Activated CD4-positive, alpha-beta memory T cell treated with anti-CD3 and anti-CD28 coated beads, Interleukin-2, amount 10 ng/mL, durations not matched to agents 7 days and 5 days (primary cell): ENCODE data around the gene HIF1A. TPM values are rescaled to one million over a fixed set of nuclear protein-coding genes. Genes with fewer than 3 reads are reported as not detected.

Experiments used
- CTCF ChIA-PET: fragments of 350-600 bp; sonication (Branson Sonifier 250); formaldehyde crosslinking; loops from one replicate; lab custom pipeline; 2021; ENCODE audit warnings: antibody characterized with exemption, inconsistent platforms; lab: Charles Lee
- POLR2A ChIA-PET: fragments of 350-600 bp; sonication (Branson Sonifier 250); formaldehyde crosslinking; loops from one replicate; lab custom pipeline; 2021; ENCODE audit warnings: antibody characterized with exemption; lab: Charles Lee
- DNase-seq: peaks from one replicate; pipeline ENCODE4 v3.0.0-alpha.2; 2020
- H3K27ac Mint-ChIP-seq: one replicate; pipeline ENCODE4 v1.8.0; 2021; ENCODE audit warnings: mild to moderate bottlenecking, mixed read lengths
- H3K27me3 Mint-ChIP-seq: one replicate; pipeline ENCODE4 v1.8.0; 2021; ENCODE audit warnings: mixed read lengths
- H3K36me3 Mint-ChIP-seq: one replicate; pipeline ENCODE4 v1.8.0; 2021; ENCODE audit warnings: low read depth, mixed read lengths
- H3K4me1 Mint-ChIP-seq: one replicate; pipeline ENCODE4 v1.8.0; 2021; ENCODE audit warnings: mixed read lengths
- H3K4me3 Mint-ChIP-seq: one replicate; pipeline ENCODE4 v1.8.0; 2021; ENCODE audit warnings: mild to moderate bottlenecking, mixed read lengths
- H3K9me3 Mint-ChIP-seq: one replicate; pipeline ENCODE4 v1.8.0; 2021; ENCODE audit warnings: mixed read lengths
- total RNA-seq, 2 experiments: library from RNA; stranded (reverse); gene quantifications; one replicate each; pipeline ENCODE4 v1.2.3, GENCODE V29; 2021

The HIF1A gene
- total RNA-seq, 2 experiments from 2014 or later: 153 to 158 TPM

GRCh38 chr14:61713724-61714437 is 18.6 kb downstream of the HIF1A start:
- Mint-ChIP-seq H3K36me3 (peaks cover 30% of the 10 kb centered on the region), H3K27ac (no peak overlapping the region), H3K27me3 (no peaks in the 10 kb centered on the region), H3K9me3 (no peaks in the 10 kb centered on the region), H3K4me1 (peaks cover 81% of the 10 kb centered on the region), H3K4me3 (no peak overlapping the region)
- ChIA-PET CTCF (interaction anchor here (0.6 to 1.0 kb wide), 2 partner anchors 8 to 16 kb away, joined by 3 read pairs; no protein-coding TSS in a partner anchor), POLR2A (interaction anchor here (0.7 to 4.1 kb wide), 4 partner anchors 8 to 24 kb away, joined by 3 to 19 read pairs (median 4); partner anchors contain the start of gene HIF1A)
- DNase-seq: no peak

- Mint-ChIP-seq H3K36me3 (peaks cover 36% of the 10 kb centered on the region), H3K27me3 (no peaks in the 10 kb centered on the region), H3K9me3 (no peaks in the 10 kb centered on the region), H3K4me1 (peaks cover 80% of the 10 kb centered on the region), H3K27ac (no peak overlapping the region), H3K4me3 (no peak overlapping the region)
- POLR2A ChIA-PET: interaction anchor here (0.6 to 4.1 kb wide), 6 partner anchors 11 to 244 kb away, joined by 3 to 19 read pairs (median 6); partner anchors contain the start of gene HIF1A
- no peak for DNase-seq
- CTCF ChIA-PET: no interaction called here
Observed at GRCh38 chr14:61716956-61717355, 21.6 kb downstream of the HIF1A start.

GRCh38 chr14:61718039-61718438 is 22.7 kb downstream of the HIF1A start:
- POLR2A ChIA-PET: interaction anchor here (1.2 to 4.1 kb wide), 5 partner anchors 12 to 241 kb away, joined by 3 to 19 read pairs (median 4); no protein-coding TSS in a partner anchor
- Mint-ChIP-seq H3K9me3 (no peaks in the 10 kb centered on the region), H3K36me3 (peaks cover 35% of the 10 kb centered on the region), H3K4me3 (no peak overlapping the region), H3K4me1 (peaks cover 71% of the 10 kb centered on the region), H3K27ac (no peak overlapping the region), H3K27me3 (no peaks in the 10 kb centered on the region)
- CTCF ChIA-PET: no interaction called here
- no peak for DNase-seq

- H3K36me3 Mint-ChIP-seq: peaks cover 37% of the 10 kb centered on the region
- no peaks in the 10 kb centered on the region for H3K9me3 Mint-ChIP-seq
- peak overlapping the region; percentile 40 for H3K27ac Mint-ChIP-seq
- ChIA-PET POLR2A (interaction anchor here (0.8 to 2.9 kb wide), 16 partner anchors 8 to 248 kb away, joined by 3 to 17 read pairs (median 4); partner anchors contain the start of gene HIF1A), CTCF (interaction anchor here (0.5 to 2.0 kb wide), 5 partner anchors 27 to 259 kb away, joined by 3 to 5 read pairs (median 5); no protein-coding TSS in a partner anchor)
- no peak for DNase-seq
- peaks cover 67% of the 10 kb centered on the region for H3K4me1 Mint-ChIP-seq
- no peak overlapping the region for H3K4me3 Mint-ChIP-seq
- H3K27me3 Mint-ChIP-seq: no peaks in the 10 kb centered on the region
Observed at GRCh38 chr14:61719344-61720293, 24.3 kb downstream of the HIF1A start.

- DNase-seq: no peak
- H3K4me1 Mint-ChIP-seq: peaks cover 68% of the 10 kb centered on the region
- peaks cover 42% of the 10 kb centered on the region for H3K36me3 Mint-ChIP-seq
- no peaks in the 10 kb centered on the region for H3K27me3 Mint-ChIP-seq
- H3K4me3 Mint-ChIP-seq: no peak overlapping the region
- no peaks in the 10 kb centered on the region for H3K9me3 Mint-ChIP-seq
- POLR2A ChIA-PET: interaction anchor here (0.8 to 2.9 kb wide), 12 partner anchors 9 to 248 kb away, joined by 3 to 17 read pairs (median 5); partner anchors contain the start of gene HIF1A
- CTCF ChIA-PET: interaction anchor here (0.5 to 2.0 kb wide), 6 partner anchors 26 to 259 kb away, joined by 3 to 5 read pairs (median 4); no protein-coding TSS in a partner anchor
- H3K27ac Mint-ChIP-seq: peak overlapping the region; percentile 40
Observed at GRCh38 chr14:61720294-61720661, 25.0 kb downstream of the HIF1A start.

GRCh38 chr14:61720741-61721140 is 25.4 kb downstream of the HIF1A start:
- no peak overlapping the region for H3K27ac Mint-ChIP-seq
- no peak overlapping the region for H3K4me3 Mint-ChIP-seq
- POLR2A ChIA-PET: interaction anchor here (0.8 to 2.9 kb wide), 10 partner anchors 8 to 249 kb away, joined by 3 to 17 read pairs (median 6); partner anchors contain the start of gene HIF1A
- H3K36me3 Mint-ChIP-seq: peaks cover 46% of the 10 kb centered on the region
- H3K9me3 Mint-ChIP-seq: no peaks in the 10 kb centered on the region
- no peaks in the 10 kb centered on the region for H3K27me3 Mint-ChIP-seq
- no peak for DNase-seq
- CTCF ChIA-PET: interaction anchor here (0.5 to 2.0 kb wide), 3 partner anchors 28 to 217 kb away, joined by 3 to 5 read pairs (median 3); no protein-coding TSS in a partner anchor
- peaks cover 64% of the 10 kb centered on the region for H3K4me1 Mint-ChIP-seq

GRCh38 chr14:61724133-61724532 is 28.8 kb downstream of the HIF1A start:
- peak overlapping the region; percentile 8 for H3K27ac Mint-ChIP-seq
- H3K4me1 Mint-ChIP-seq: peaks cover 61% of the 10 kb centered on the region
- POLR2A ChIA-PET: no interaction called here

GRCh38 chr14:61726778-61727658 is 31.7 kb downstream of the HIF1A start:
- H3K27ac Mint-ChIP-seq: peak overlapping the region; percentile 50
- no peaks in the 10 kb centered on the region for H3K27me3 Mint-ChIP-seq
- no peaks in the 10 kb centered on the region for H3K9me3 Mint-ChIP-seq
- H3K36me3 Mint-ChIP-seq: peaks cover 82% of the 10 kb centered on the region
- peaks cover 60% of the 10 kb centered on the region for H3K4me1 Mint-ChIP-seq
- DNase-seq: no peak
- H3K4me3 Mint-ChIP-seq: no peak overlapping the region
- ChIA-PET CTCF (interaction anchor here (1.2 to 1.7 kb wide), 3 partner anchors 251 to 266 kb away, joined by 4 read pairs; no protein-coding TSS in a partner anchor), POLR2A (interaction anchor here (0.6 kb wide), 1 partner anchor 459 kb away, joined by 3 read pairs; no protein-coding TSS in a partner anchor)

More at GRCh38 chr14:61724133-61724532, 28.8 kb downstream of the HIF1A start:
- Mint-ChIP-seq H3K4me3 (no peak overlapping the region), H3K9me3 (no peaks in the 10 kb centered on the region), H3K36me3 (peaks cover 77% of the 10 kb centered on the region), H3K27me3 (no peaks in the 10 kb centered on the region)
- DNase-seq: no peak
- CTCF ChIA-PET: interaction anchor here (0.9 kb wide), 1 partner anchor 162 kb away, joined by 3 read pairs; no protein-coding TSS in a partner anchor

GRCh38 chr14:61730756-61731373 is 35.6 kb downstream of the HIF1A start:
- ChIA-PET POLR2A (interaction anchor here (1.0 to 1.3 kb wide), 2 partner anchors 253 to 259 kb away, joined by 3 to 4 read pairs; no protein-coding TSS in a partner anchor), CTCF (interaction anchor here (0.5 to 2.8 kb wide), 11 partner anchors 9 to 269 kb away, joined by 3 to 11 read pairs (median 5); no protein-coding TSS in a partner anchor)
- no peak overlapping the region for H3K27ac Mint-ChIP-seq
- H3K27me3 Mint-ChIP-seq: no peaks in the 10 kb centered on the region
- H3K4me3 Mint-ChIP-seq: no peak overlapping the region
- H3K9me3 Mint-ChIP-seq: no peaks in the 10 kb centered on the region
- peaks cover 58% of the 10 kb centered on the region for H3K4me1 Mint-ChIP-seq
- no peak for DNase-seq
- H3K36me3 Mint-ChIP-seq: peaks cover 87% of the 10 kb centered on the region

- ChIA-PET CTCF (interaction anchor here (1.4 to 1.6 kb wide), 3 partner anchors 103 to 273 kb away, joined by 4 to 5 read pairs (median 4); no protein-coding TSS in a partner anchor), POLR2A (interaction anchor here (0.9 to 1.0 kb wide), 3 partner anchors 15 to 177 kb away, joined by 3 to 4 read pairs (median 3); partner anchors contain the start of gene SNAPC1)
- no peak overlapping the region for H3K4me3 Mint-ChIP-seq
- H3K27me3 Mint-ChIP-seq: no peaks in the 10 kb centered on the region
- H3K4me1 Mint-ChIP-seq: peaks cover 37% of the 10 kb centered on the region
- peaks cover 81% of the 10 kb centered on the region for H3K36me3 Mint-ChIP-seq
- DNase-seq: no peak
- no peak overlapping the region for H3K27ac Mint-ChIP-seq
- H3K9me3 Mint-ChIP-seq: no peaks in the 10 kb centered on the region
Observed at GRCh38 chr14:61733972-61734371, 38.7 kb downstream of the HIF1A start.

- ChIA-PET CTCF (no interaction called here), POLR2A (interaction anchor here (1.0 kb wide), 2 partner anchors 9 to 11 kb away, joined by 3 read pairs; no protein-coding TSS in a partner anchor)
- Mint-ChIP-seq H3K4me1 (peaks cover 24% of the 10 kb centered on the region), H3K27ac (peak overlapping the region; percentile 28), H3K27me3 (no peaks in the 10 kb centered on the region), H3K9me3 (no peaks in the 10 kb centered on the region), H3K36me3 (peaks cover 79% of the 10 kb centered on the region), H3K4me3 (no peak overlapping the region)
- DNase-seq: no peak
Observed at GRCh38 chr14:61736751-61737150, 41.4 kb downstream of the HIF1A start.
